Dedifferentiated amniotic fluid mesenchymal stem cell (primary cell): Measurements from ENCODE around the gene RASGEF1C.

ENCODE experiments used
- DNase-seq: peaks from one replicate; pipeline ENCODE4 v3.0.0-alpha.2; 2016; ENCODE audit errors: extremely low spot score

Gene RASGEF1C

DNA sequence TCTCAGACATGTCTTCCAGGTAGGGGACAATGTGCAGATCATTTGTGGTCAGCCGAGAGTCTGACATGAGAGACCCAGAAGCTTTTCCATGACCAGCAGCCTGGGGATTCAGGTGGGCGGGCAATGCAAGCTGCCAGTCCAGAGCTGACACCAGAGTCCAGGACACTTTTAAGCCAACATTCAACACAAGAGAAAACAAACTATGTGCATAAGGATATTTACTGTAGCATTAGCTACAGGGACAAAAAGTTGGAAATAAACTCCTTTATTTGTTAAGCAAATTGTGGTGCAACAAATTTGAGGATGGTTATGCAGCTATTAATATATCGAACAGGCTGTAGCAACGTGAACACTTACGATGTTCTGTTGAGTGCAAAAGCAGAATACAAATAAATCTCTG is 127.5 kb downstream of the RASGEF1C start:
- DNase-seq = no peak

DNA sequence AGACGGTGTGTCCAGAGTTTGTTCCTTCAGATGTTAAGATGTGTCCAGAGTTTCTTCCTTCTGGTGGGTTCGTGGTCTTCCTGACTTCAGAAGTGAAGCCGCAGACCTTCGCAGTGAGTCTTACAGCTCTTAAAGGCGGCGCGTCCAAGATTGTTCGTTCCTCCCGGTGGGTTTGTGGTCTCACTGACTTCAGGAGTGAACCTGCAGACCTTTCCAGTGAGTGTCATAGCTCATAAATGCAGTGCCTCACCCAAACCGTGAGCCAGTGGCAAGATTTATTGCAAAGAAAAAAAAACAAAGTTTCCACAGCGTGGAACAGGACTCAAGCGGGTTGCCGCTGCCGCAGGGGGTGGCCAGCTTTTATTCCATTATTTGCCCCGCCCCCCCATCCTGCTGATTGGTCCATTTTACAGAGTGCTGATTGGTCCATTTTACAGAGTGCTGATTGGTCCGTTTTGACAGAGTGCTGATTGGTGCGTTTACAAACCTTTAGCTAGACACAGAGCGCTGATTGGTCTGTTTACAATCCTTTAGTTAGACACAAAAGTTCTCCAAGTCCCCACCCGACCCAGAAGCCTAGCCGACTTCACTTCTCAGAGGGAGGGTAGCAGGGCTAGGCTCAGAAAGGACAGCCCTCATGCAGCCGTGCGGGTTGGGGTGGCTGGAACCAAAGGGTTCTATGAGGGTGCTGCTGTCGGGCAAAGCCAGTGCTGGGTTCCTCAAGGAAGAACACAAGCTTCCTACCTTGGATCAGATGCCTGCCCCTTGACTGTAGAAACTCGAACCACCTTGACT is 128.3 kb downstream of the RASGEF1C start:
- DNase-seq = no peak

DNA sequence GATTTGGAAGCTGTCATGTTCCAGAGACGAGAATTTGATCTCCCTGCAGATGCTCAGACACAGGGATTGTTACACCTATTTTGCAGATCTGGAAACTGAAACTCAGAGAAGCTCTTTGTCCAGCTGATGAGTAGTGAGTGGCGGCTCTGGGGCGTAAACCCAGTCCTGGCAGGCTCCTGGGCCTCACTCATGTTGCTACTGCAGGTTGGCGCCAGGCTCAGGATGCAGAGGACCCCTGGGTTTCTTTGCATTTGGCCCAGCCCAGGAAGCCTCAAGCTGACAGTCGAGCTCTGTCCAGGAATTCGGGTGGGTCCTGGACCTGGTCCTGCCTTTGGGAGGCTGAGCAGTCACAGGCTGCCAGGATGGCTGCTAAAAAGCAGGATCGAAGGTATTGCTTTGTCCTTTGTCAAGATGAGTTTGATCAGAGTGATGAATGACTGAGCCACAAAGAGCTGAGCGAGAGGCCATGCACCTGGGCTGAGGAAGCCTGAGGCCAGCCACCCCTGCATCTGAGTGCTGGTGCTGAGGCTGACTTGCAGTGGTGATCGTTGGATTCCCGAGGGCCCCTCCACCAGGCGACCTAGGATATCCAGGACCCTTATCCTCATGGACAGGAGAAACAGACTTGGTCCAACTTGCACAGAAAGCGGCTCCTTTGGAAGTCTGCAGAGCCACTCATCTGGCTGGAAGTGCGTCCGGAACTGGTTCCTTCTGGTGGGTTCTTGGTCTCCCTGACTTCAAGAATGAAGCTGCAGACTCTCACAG is 129.1 kb downstream of the RASGEF1C start:
- DNase-seq = no peak

DNA sequence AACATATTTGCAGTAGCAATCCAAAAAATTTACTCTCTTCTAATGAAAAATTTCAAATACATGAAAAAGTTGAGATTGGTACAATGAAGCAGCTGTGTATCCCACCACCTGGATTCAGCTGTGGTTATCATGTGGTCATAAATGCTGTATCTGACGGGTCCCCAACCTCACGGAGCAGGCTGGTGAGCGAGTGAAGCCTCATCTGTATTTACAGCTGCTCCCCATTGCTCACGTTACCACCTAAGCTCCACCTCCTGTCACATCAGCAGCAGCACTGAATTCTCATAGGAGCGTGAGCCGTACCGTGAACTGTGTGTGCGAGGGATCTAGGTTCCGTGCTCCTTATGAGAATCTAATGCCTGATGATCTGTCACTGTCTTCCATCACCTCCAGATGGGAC is 130.7 kb downstream of the RASGEF1C start:
- no peak for DNase-seq

DNA sequence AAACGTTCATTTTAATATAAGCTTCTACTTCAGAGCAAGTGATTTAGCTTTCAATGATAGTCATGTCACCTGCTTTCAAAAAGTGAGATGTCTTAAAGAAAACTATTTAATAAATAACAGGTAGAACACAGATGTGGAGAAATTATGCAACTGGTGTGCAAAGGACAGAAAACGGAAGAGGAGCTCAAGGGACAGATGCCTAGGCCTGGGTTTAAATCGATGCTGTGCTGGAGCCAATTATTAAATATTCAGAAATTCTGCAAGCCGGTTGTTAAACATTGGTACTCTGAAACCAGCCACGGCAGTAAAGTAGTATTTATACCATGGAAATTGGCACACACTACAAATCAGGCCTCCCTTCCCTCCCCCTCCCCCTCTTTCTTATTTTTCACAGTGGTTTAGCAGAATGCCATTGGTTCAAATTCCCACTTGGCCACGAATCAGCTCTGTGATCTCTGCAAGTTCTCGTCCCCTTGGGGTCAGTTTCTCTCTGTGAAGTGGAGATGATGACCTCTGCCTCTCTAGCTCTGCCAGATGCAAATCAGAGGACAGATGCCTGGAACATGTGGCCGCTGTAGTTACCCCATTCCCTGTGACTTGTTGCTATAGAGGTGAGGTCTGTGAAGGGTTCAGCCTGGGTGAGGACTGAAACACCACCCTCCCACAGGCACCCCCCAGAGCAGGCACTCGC is 131.3 kb downstream of the RASGEF1C start:
- no peak for DNase-seq

DNA sequence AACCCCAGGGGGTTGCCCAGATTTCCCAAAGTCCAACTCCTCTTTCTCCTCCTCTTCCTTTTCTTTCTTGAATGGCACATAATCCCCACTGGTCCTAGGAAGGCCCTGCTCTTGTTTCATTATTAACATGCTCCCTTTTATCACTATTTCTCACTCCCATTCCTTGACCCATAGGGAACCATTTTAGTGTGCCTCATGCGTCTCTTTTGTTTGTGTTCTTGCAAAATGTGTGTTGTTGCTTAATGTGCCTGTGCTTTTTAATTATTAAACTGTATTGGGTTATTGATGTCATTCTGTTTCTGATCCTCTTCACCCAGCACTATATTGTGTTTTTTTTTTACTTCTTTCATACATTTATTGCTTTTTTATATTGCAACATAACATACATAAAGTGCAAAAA is 133.3 kb downstream of the RASGEF1C start:
- DNase-seq = no peak

DNA sequence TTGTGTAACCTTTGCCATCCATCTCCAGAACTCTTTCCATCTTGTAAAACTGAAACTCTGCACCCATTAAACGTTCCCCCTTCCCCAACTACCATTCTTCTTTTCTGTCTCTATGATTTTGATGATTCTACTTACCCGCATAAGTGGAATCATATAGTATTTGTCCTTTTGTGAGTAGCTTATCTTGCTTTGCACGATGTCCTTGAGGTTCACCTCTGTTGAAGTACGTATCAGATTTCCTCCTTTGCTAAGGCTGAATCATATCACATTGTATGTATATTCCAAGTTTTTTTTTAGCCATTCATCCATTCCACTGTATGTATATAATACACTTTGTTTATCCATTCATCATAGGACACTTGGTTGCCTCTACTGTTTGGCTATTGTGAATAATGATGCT is 134.5 kb downstream of the RASGEF1C start:
- no peak for DNase-seq

DNA sequence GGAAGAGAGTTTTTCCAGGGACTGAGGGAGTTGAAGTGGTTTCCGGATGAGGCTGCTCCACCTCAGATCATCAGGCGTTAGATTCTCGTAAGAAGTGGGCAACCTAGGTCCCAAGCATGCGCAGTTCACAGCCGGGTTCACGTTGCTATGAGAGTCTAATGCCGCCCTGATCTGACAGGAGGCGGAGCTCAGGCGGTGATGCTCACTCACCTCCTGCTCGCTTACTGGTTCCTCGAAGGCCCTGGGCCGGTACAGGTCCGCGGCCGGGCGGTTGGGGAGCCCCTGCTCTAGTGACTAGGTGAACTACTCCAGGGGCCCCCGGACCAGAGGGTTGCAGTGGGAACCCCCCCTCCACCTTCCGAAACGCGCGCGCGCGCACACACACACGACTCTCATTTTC is 136.5 kb downstream of the RASGEF1C start:
- DNase-seq = no peak

DNA sequence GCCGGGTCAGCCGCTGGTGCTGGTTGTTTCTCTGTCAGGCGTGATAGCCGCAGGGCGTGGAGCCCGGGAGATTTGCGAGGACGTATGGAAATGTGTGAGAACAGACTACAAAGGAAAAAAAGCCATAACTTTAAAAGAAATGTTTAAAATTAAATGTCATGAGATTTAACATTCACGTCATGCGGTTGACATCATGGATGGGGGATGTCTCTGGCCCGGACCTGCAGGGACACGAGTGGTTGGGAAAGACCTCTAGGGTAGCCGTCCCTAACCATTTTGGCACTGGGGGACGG is 136.8 kb downstream of the RASGEF1C start:
- no peak for DNase-seq

DNA sequence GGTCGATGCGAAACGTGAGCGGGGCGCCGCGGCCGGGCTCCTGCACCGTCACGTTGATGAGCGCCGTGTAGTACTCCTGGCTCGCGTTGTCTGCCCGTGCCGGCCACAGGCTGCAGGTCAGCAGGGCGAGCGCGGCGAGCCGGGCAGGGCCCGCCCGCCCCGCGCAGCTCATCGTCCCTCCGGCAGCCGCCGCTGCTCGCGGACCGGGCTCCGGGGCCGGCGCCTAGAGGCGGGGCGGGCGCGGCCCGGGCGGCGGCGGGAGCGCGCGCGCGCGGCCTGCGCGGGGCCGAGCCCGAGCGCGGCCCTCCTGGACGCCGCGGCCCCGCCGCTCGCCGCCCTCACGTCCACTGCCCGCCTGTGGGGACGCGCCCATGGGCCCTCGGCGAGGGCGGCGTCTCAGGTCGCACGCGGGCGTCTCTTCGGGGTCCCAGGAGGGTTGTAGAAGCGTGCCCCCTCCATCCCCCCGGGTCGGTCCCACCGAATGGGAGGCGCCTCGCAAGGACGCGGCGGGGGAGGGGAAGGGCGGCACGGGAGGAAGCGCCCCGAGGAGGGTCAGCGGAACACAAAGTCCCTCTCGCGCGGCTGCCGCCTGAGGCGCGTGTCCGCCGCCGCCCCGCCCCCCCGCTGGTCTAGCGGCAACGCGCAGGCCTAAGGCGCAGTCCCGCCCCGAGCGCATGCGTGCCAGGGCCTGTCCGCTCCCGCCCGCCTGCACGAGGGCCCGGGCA is 137.3 kb downstream of the RASGEF1C start, which contains the start of gene RNF130:
RNF130 (minus strand) TSS at position 229 of the 725 bp plus-strand sequence; CDS start at position 172, 57 bp downstream.
- peak; percentile 88 for DNase-seq

DNA sequence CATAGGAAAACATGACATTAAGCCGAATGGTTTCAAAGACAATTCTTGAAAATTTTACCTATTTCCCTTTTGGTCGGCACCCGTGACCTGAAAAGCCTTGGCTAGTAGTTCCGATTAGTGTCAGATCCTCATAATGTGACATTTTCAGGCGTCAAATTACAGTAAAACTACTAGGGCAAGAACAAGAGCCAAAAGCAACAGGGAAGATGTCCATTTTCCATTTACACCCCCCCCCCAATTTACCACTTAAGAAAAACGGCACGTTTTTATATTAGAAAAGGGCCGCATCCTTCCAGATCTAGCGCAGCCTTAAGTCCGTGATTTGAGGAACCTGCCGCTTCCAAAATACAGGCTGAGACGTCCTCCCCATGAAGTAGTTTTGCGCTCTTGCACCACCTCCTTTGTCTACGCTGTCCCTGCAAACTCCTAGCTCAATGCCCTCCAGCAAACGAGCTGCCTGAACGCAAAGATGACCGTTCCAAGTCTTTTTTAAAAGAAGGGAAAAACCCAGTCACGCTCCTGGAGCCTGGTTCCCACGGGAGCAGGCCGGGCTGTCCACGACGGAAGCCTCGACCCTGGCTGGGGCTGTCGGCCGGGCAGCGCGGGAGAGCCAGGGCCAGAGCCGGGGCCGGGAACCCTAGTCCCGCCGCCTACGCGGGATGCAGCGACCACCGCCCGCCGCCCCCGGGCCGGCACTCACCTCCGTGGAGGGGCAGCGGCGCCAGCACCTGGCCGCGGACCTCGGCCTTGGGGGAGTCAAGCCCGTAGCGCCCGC is 138.1 kb downstream of the RASGEF1C start:
- DNase-seq = peak; percentile 45

DNA sequence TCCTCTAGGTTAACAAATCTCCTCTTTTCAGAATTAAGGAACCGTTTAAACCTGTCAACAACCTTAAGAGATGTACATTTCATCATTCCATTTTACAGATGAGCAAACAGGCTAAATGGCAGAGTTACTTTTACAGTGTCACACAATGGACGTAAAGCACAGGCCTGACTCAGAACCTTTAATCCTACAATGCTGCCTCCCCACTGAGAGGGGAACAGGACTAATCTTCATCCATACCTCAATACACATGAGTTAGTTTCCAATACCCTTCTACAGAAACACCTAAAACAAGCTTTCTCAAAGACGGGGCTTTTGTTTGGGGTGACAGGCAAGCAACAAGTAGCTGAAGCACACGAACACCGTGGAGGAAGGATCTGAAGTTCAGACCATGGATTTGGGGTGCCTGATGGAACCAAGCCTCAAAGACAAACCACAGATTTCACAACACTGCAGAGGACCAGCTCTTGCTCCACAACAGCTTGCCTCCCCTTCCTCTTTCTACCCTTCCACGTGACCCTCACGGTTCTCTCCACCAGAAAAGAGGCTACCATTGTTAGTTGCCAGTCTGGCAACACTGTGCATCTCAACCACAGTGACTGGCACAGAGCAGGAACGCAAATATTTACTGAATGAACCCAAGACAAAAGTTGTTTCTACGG is 139.3 kb downstream of the RASGEF1C start:
- no peak for DNase-seq

DNA sequence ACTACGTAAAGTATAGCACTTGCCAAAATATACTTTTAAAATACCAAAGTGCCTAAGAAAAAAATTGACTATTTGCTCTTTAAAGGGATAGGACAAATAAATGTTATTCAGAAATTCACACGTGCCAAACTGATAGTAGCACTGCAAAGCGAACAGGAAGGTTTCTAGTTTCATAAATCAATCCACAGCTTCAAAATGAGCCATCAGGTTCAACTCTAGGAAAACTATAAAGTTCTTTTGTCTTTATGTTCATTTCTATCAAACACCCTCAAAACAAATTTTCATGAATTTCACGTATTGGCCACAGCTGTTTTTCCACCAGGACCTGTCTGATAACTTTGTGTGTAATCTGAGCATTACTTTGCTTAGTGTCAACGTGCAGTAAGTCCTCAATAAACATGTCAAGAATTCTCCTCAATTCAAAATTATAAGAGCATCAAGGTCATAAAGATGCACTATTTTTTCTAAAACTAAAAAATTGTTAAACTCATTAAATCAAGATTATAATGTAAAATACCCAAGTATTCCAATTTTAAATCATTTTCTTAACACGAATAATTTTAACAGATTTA is 140.4 kb downstream of the RASGEF1C start:
- DNase-seq = no peak

DNA sequence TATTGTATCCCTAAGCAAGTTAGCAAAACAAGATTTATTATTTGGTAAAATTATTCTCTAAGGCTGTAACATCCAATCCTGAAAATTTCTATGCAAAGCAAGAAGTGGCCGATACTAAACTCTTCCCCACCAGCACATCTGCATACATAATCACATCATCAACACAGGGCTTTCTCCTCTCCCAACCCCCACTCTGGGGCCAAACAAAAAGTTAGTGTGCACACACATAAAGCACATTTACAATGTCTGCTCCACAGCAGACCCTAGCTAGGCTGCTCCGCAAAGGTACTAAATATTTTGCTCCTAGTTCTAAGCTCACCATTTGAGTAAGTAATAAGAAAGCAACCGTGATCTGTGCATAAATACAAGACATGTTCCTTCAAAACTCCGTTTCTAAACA is 141.0 kb downstream of the RASGEF1C start:
- no peak for DNase-seq

DNA sequence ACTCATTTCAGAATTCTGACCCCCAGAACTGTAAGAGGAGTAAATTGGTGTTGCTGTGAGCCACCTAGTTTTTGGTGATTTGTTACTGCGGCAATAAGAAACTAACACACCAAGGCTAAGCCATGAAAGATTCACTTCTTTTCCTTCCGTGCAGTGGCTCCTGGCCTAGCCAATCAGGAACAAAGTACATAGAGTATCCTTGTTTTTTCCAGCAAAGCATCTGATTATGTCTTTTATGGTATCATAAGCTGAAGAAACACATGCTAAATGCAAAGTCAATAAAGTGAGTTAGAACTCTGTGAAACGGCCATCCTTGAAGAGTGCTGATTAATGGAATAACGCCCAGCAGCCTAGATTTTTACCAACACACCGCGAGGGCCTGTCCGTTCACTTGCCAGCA is 148.8 kb downstream of the RASGEF1C start:
- DNase-seq = no peak

DNA sequence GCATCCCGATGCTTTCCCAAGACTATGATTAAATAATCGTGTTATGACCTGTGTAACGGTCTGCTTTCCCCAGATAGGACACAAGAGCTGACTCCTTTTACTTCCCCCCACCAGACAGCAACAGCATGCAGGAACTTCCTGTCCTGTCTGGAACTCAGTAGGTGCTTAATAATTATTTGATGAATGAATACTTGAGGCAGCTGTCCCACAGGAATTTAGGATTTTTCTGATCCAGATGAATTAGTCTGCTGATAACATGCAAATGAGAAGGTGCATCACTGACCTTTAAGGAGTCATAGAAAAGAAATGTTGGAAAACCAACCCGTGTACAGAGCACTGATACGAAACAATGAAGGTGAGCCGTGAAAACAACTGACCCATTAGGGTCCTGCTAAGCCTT is 149.7 kb downstream of the RASGEF1C start:
- no peak for DNase-seq

DNA sequence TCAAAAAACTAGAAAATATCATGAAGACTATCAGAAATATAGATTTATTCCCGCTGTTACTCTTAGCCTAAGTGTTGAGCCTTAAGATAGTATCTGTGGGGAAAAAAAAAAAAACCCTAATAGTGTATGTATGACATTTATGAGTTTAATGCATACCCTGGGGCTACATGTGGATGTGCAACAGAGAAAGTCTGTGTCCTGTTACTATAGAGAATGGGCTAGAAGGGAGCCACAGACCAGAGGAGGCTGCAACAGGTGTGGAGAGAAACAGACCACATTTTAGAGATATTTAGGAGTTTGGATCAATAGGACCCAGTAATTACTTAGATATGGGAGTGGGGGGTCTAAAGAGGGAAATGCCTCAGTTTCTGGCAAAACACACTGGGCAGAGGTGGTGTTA is 152.9 kb downstream of the RASGEF1C start:
- no peak for DNase-seq

DNA sequence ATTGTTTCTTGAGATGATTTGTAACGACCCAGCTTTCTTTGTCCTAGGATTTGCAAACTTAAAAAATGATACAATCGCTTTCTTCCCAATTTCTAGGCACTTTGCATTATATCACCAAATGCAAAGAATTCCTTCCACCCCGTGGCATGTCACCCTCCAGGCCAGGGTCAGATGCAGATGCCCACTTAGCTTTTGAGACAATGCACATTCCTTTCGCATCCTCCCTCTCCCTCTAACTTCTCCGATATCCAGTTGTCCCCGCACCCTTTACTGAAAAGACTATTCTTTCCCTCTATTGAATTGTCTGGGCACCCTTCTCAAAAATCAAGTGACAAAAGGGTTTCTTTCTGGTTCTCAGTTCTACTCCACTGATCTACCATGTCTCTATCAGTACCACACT is 154.8 kb downstream of the RASGEF1C start:
- DNase-seq = no peak

DNA sequence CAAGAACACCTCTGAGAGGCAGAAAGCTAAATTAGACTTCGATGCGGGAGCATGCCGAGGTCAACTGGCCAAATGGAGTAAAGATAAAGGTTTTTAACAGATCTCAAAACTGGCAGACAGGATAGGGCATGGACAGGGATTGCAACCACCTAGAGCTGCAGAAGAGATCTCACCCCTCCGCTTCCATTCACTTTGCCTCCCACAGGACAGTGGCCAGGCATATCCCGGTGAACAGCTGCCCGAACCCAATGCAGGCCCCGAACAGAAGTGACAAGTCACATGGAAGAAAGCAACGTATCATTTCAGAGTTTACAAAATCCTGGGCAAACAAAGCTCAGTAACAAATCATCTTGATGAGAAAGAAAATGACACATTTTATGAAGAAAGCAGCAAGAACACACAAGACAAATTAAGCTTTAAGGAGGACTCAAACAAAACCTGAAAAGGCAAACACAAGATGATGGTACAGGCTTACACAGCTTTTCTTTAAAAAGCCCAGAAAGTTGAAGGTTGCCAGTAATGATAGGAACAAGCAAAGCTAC is 155.9 kb downstream of the RASGEF1C start:
- no peak for DNase-seq

DNA sequence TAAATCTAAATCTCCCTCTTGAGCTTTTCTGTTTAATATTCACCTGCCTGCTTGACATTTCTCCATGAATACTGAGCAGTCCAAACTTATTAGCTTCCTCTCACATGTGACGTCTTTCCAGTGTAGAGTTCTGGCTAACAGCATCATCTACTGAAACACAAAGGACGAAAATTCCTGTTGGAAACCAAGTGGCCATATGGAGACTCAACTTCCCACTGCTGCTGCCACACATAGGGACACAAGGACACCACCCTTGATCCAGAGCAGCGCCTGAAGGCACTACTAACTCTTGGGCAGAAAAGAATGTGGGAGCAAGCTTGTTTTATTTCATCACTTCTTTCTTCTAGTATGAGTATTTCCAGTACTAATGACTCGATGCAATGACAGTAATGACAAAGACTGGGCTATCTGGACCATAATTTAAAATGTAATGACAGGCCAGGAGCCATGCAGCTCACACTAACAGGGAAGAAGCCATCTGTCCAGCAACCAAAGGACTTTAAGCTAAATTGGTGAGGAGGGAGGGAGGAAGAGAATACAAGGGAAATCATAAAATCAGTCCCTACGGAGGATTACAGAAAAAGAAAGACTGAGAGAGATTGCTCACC is 156.7 kb downstream of the RASGEF1C start:
- DNase-seq = no peak
